GM06990 (cell line): ENCODE data around the gene TMEM47.

Source experiments
- DNase-seq: peaks from one replicate; pipeline ENCODE4 v3.0.0-alpha.2; 2011; ENCODE audit not compliant: insufficient read length; ENCODE audit errors: extremely low read depth
- H3K27me3 ChIP-seq: replicated peaks from 2 replicates; pipeline ENCODE4 v1.6.0; 2011; ENCODE audit warnings: low read length; ENCODE audit not compliant: control insufficient read depth, insufficient read depth
- H3K36me3 ChIP-seq: 2 replicates; pipeline ENCODE4 v1.5.1; 2011; ENCODE audit warnings: low read length; ENCODE audit not compliant: control insufficient read depth, insufficient read depth
- H3K4me3 ChIP-seq: replicated peaks from 2 replicates; pipeline ENCODE4 v1.5.1; 2011; ENCODE audit warnings: low read depth, mild to moderate bottlenecking, control low read depth, low read length
- TF ChIP-seq, protein P1 (sequence below): IDR thresholded peaks from 2 replicates; pipeline ENCODE4 v1.5.1; 2011; ENCODE audit warnings: low read length, control low read depth, mild to moderate bottlenecking, inconsistent platforms; ENCODE audit not compliant: insufficient read depth, poor library complexity, severe bottlenecking

The TMEM47 gene

DNA sequence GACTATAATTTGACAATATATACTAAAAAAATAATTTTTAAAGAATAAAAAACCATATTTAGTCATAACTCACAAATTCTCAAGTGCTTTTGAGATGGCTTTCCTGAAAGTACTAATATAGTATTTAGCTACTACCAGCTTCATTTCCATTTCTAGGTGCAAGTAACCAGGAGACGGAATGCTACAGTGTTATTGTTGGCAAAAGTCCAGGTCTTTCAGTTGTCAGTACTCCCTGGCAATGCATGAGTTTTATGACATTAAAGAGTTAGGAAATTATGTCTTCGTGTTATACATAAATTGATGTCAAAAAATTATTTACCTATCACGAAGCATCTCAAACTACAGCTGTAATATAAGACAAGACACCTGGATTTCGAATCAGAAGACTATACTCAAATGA is 45.0 kb downstream of the TMEM47 start:
- H3K4me3 ChIP-seq = no peak overlapping the region
- no peaks in the 10 kb centered on the region for H3K36me3 ChIP-seq
- TF ChIP-seq, protein P1, sequence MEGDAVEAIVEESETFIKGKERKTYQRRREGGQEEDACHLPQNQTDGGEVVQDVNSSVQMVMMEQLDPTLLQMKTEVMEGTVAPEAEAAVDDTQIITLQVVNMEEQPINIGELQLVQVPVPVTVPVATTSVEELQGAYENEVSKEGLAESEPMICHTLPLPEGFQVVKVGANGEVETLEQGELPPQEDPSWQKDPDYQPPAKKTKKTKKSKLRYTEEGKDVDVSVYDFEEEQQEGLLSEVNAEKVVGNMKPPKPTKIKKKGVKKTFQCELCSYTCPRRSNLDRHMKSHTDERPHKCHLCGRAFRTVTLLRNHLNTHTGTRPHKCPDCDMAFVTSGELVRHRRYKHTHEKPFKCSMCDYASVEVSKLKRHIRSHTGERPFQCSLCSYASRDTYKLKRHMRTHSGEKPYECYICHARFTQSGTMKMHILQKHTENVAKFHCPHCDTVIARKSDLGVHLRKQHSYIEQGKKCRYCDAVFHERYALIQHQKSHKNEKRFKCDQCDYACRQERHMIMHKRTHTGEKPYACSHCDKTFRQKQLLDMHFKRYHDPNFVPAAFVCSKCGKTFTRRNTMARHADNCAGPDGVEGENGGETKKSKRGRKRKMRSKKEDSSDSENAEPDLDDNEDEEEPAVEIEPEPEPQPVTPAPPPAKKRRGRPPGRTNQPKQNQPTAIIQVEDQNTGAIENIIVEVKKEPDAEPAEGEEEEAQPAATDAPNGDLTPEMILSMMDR = no peak
- DNase-seq = no peak
- H3K27me3 ChIP-seq = no peaks in the 10 kb centered on the region

DNA sequence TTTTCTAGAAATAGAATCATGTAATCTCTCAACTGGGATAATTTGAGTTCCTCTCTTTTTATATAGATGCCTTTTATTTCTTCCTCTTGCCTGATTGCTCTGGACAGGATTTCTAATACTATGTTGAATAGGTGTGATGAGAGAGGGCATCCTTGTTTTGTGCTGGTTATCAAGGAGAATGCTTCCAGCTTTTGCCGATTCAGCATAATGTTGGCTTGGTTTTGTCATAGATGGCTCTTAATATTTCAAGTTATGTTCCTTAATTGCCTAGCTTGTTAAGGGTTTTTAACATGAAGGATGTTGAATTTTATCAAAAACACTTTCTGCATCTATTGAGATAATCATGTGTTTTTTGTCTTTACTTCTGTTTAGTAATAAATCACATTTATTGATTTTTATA is 58.7 kb downstream of the TMEM47 start:
- Histone ChIP-seq H3K36me3 (no peaks in the 10 kb centered on the region), H3K27me3 (no peaks in the 10 kb centered on the region), H3K4me3 (no peak overlapping the region)
- TF ChIP-seq, protein P1 = no peak
- DNase-seq = no peak

DNA sequence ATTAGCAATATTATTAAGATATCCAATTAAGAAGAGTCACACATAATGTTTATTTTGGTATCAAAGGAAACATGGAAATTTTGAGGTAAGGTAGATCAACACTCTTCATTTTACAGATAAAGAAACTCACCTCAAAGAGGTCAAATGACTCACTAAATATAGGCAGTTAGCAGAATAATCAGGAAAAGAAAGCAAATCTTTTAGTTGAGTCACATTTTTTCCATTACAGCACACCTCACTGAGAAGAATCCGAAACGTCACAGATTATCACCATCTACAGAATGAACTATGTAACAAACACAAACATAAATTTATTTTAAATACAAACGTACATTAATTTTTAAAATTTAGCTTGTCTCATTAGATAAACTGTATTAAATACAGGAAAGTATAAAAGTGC is 70.1 kb downstream of the TMEM47 start:
- H3K36me3 ChIP-seq = no peaks in the 10 kb centered on the region
- H3K4me3 ChIP-seq = no peak overlapping the region
- TF ChIP-seq, protein P1 = no peak
- DNase-seq = no peak
- H3K27me3 ChIP-seq = no peaks in the 10 kb centered on the region

DNA sequence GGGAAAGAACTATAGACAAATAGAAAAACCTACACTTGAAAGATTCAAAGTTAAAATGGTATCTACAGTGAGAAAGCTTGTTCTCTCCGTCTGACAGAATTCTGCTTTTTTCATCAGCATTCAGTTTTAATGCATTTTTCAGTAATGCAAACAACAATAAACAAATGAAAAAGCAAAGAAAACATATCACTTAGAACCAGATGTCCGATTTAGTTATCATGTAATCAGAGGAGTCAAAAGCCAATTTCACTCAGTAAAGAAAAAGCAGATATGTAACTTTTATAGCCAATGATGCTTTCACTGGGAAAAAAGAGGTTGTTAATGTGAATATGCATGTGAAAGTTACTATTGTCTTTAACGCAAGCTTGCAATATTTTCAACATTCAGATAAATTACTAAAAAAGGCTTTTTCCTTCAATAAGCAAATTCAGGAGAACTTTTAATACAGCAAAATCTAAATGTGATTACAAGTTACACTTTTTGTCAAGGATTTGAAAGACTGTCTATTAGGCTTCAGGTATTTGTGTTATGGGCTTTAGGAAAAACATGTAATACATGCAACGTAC is 70.7 kb downstream of the TMEM47 start:
- Histone ChIP-seq H3K27me3 (no peaks in the 10 kb centered on the region), H3K36me3 (no peaks in the 10 kb centered on the region), H3K4me3 (no peak overlapping the region)
- no peak for DNase-seq
- TF ChIP-seq, protein P1 = no peak

DNA sequence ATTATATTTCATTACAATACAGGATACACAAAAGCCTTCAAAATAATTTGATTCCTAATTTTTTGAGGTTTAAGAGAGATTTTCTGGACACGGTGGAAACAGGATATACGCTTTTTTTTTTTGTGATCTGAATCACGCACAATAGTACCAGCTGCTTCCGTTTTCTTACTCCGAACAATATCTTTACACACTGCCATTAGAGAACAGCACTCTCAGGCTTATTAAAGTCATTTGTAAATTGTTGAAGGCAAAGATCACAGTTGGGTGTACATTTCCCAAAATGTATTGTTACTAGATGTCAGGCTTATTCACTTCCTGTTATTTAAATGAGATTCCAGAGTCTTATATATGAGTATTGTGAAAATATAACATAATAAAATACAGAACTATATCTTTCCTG is 71.5 kb downstream of the TMEM47 start:
- Histone ChIP-seq H3K4me3 (no peak overlapping the region), H3K27me3 (no peaks in the 10 kb centered on the region), H3K36me3 (no peaks in the 10 kb centered on the region)
- TF ChIP-seq, protein P1 = no peak
- no peak for DNase-seq

DNA sequence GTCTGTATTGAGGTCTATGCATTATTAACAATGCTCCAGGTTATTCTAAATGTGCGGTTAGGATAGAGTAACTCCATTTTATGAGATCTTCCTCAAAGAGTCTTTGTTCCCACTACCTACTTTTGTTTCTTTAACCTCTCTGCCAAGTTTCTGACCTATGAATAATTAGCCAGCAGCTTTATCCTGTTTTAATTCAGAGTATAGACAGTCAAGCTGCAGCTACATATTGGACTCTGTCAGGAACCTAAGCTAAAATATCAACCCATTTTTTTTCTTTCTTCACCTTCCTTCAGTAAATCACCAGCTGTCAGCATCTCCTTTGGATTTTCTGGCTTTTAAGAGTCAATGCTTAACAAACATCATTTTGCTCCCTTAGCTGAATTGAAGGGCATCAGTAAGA is 72.3 kb downstream of the TMEM47 start:
- no peaks in the 10 kb centered on the region for H3K36me3 ChIP-seq
- no peak for DNase-seq

More for the DNA sequence above, 72.3 kb downstream of the TMEM47 start:
- H3K4me3 ChIP-seq = no peak overlapping the region
- TF ChIP-seq, protein P1 = no peak
- no peaks in the 10 kb centered on the region for H3K27me3 ChIP-seq
